Memory B cell (primary cell): ENCODE results near the gene SCGB1D1.

Source experiments
- ATAC-seq: fragments of 150-1000 bp; cut with Tn5 transposase; 2 replicates; pipeline ENCODE4 v1.10.0; 2021; ENCODE audit warnings: low read depth, mild to moderate bottlenecking, moderate library complexity
- DNase-seq, 2 donors: peaks; one replicate each; pipeline ENCODE4 v3.0.0; 2022; ENCODE audit warnings: low spot score in 2 of 2
- H3K27ac Mint-ChIP-seq: one replicate; pipeline ENCODE4 v1.8.0; 2022; ENCODE audit warnings: mild to moderate bottlenecking, moderate library complexity, mixed read lengths
- H3K27me3 Mint-ChIP-seq: one replicate; pipeline ENCODE4 v1.8.0; 2022; ENCODE audit warnings: mixed read lengths
- H3K36me3 Mint-ChIP-seq: one replicate; pipeline ENCODE4 v1.8.0; 2022; ENCODE audit warnings: mild to moderate bottlenecking, mixed read lengths
- H3K4me1 Mint-ChIP-seq: one replicate; pipeline ENCODE4 v1.8.0; 2022; ENCODE audit warnings: mixed read lengths
- H3K4me3 Mint-ChIP-seq: one replicate; pipeline ENCODE4 v1.8.0; 2022; ENCODE audit warnings: mild to moderate bottlenecking, moderate library complexity, mixed read lengths
- H3K9me3 Mint-ChIP-seq: one replicate; pipeline ENCODE4 v1.8.0; 2022; ENCODE audit warnings: mixed read lengths

SCGB1D1 gene

GRCh38 chr11:62190011-62190410, at the start of gene SCGB1D1:
Gene SCGB1D1 (plus strand): TSS chr11:62190216. CDS start chr11:62190285, 69 bp downstream.
- no peak within 1 kb of the TSS for H3K27ac Mint-ChIP-seq
- H3K9me3 Mint-ChIP-seq: peaks cover under 1% of the 10 kb centered on the region
- no peaks in the 10 kb centered on the region for H3K36me3 Mint-ChIP-seq
- H3K4me1 Mint-ChIP-seq: no peaks in the 10 kb centered on the region
- H3K27me3 Mint-ChIP-seq: peaks cover 29% of the 10 kb centered on the region
- DNase-seq: no peak
- no peak within 1 kb of the TSS for H3K4me3 Mint-ChIP-seq
- ATAC-seq: no peak

- Mint-ChIP-seq H3K27me3 (no peaks in the 10 kb centered on the region), H3K27ac (no peak overlapping the region), H3K4me1 (no peaks in the 10 kb centered on the region), H3K4me3 (no peak overlapping the region), H3K9me3 (no peaks in the 10 kb centered on the region), H3K36me3 (peaks cover 9% of the 10 kb centered on the region)
- no peak for ATAC-seq
- peak in 1 of 2 donors; percentile 7 for DNase-seq
Observed at GRCh38 chr11:62140304-62141110, 49.5 kb upstream of the SCGB1D1 start.

- Mint-ChIP-seq H3K4me3 (no peak overlapping the region), H3K36me3 (peaks cover 14% of the 10 kb centered on the region)
Observed at GRCh38 chr11:62141111-62142042, 48.6 kb upstream of the SCGB1D1 start.

GRCh38 chr11:62142043-62142375, 48.0 kb upstream of the SCGB1D1 start:
- Mint-ChIP-seq H3K27me3 (no peaks in the 10 kb centered on the region), H3K27ac (no peak overlapping the region), H3K4me1 (no peaks in the 10 kb centered on the region), H3K36me3 (peaks cover 19% of the 10 kb centered on the region), H3K4me3 (no peak overlapping the region), H3K9me3 (no peaks in the 10 kb centered on the region)
- ATAC-seq (no peak), DNase-seq (no peak)

More at GRCh38 chr11:62141111-62142042, 48.6 kb upstream of the SCGB1D1 start:
- no peaks in the 10 kb centered on the region for H3K27me3 Mint-ChIP-seq
- no peak for ATAC-seq
- no peaks in the 10 kb centered on the region for H3K4me1 Mint-ChIP-seq
- DNase-seq: no peak
- no peak overlapping the region for H3K27ac Mint-ChIP-seq
- H3K9me3 Mint-ChIP-seq: no peaks in the 10 kb centered on the region

DNA sequence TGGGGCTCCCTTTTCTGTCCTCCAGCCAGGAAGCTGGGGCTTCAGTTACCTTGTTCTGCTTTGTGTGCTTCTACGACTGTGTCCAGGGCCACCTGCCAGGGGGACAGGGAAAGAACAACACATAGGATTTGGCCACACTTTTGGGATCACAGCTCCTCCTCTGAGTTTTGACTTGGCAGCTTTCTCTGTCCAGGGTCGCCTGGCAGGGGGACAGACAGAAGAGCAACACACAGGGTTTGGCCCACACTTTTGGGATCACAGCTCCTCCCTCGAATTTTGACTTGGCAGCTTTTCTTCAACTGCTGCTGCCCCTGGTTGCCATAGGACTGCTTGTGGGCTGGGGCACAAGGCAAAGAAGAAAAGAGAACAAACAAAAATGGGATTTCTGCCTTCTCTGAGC, 47.1 kb upstream of the SCGB1D1 start:
- Mint-ChIP-seq H3K27ac (no peak overlapping the region), H3K36me3 (peaks cover 28% of the 10 kb centered on the region), H3K27me3 (no peaks in the 10 kb centered on the region), H3K4me3 (no peak overlapping the region), H3K4me1 (no peaks in the 10 kb centered on the region), H3K9me3 (no peaks in the 10 kb centered on the region)
- DNase-seq: no peak
- ATAC-seq: no peak

- H3K4me1 Mint-ChIP-seq: no peaks in the 10 kb centered on the region
Observed at GRCh38 chr11:62143727-62144126, 46.3 kb upstream of the SCGB1D1 start.

DNA sequence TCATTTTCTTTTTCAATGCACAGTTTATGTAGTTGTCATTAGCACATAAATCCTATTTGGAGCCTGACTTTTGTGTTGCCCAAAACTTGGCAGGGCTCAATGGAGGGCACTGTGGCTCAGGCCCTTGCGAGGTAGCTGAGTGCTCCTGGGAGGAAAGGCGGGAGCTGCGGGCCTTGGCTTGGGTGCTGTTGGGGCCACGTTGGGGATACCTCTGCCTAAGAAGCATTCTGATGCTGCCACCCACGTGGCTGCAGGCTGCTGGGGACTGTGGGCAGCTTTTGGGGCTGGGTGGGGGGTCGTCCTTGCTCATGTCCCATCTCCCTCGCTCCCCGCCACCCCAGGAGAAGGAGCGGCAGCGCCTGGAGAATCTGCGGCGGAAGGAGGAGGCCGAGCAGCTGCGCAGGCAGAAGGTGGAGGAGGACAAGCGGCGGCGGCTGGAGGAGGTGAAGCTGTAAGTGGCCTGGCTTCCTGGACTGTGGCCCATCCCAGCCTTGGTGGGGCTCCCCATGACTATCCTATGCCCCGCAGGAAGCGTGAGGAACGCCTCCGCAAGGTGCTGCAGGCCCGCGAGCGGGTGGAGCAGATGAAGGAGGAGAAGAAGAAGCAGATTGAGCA, 45.3 kb upstream of the SCGB1D1 start:
- DNase-seq (no peak), ATAC-seq (no peak)
- Mint-ChIP-seq H3K27ac (no peak overlapping the region), H3K27me3 (no peaks in the 10 kb centered on the region), H3K4me1 (no peaks in the 10 kb centered on the region), H3K4me3 (no peak overlapping the region), H3K9me3 (no peaks in the 10 kb centered on the region), H3K36me3 (peaks cover 36% of the 10 kb centered on the region)

More at GRCh38 chr11:62143727-62144126, 46.3 kb upstream of the SCGB1D1 start:
- DNase-seq: no peak
- H3K36me3 Mint-ChIP-seq: peaks cover 33% of the 10 kb centered on the region
- H3K27me3 Mint-ChIP-seq: no peaks in the 10 kb centered on the region
- no peak overlapping the region for H3K27ac Mint-ChIP-seq
- no peak for ATAC-seq
- no peaks in the 10 kb centered on the region for H3K9me3 Mint-ChIP-seq
- no peak overlapping the region for H3K4me3 Mint-ChIP-seq

DNA sequence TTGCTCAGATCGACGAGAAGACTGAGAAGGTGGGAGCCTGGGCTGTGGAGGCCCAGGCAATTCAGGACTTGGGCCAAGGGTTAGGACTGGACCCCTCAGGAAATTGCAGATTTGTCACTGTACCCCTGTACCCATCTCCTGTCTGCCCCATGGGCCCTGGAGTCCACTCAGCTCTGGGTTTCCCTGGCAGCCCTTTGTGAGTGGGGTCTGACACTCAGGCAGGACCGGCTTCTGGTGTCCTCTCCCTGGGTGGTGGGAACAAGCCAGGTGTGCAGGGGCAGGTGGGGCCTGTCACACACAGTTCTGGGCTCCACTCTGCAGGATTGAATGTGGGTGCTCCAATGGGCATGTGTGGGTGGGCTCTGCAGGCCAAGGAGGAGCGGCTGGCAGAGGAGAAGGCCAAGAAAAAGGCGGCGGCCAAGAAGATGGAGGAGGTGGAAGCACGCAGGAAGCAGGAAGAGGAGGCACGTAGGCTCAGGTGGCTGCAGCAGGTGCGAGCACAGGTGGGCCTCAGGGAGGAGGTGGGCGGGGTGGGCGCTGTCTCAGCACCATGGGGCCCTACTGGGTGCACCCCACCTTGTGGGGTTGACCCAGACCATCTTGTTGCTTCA, 44.6 kb upstream of the SCGB1D1 start:
- Mint-ChIP-seq H3K4me3 (no peak overlapping the region), H3K36me3 (peaks cover 38% of the 10 kb centered on the region), H3K9me3 (no peaks in the 10 kb centered on the region), H3K27ac (no peak overlapping the region), H3K4me1 (no peaks in the 10 kb centered on the region), H3K27me3 (no peaks in the 10 kb centered on the region)
- no peak for DNase-seq
- no peak for ATAC-seq

DNA sequence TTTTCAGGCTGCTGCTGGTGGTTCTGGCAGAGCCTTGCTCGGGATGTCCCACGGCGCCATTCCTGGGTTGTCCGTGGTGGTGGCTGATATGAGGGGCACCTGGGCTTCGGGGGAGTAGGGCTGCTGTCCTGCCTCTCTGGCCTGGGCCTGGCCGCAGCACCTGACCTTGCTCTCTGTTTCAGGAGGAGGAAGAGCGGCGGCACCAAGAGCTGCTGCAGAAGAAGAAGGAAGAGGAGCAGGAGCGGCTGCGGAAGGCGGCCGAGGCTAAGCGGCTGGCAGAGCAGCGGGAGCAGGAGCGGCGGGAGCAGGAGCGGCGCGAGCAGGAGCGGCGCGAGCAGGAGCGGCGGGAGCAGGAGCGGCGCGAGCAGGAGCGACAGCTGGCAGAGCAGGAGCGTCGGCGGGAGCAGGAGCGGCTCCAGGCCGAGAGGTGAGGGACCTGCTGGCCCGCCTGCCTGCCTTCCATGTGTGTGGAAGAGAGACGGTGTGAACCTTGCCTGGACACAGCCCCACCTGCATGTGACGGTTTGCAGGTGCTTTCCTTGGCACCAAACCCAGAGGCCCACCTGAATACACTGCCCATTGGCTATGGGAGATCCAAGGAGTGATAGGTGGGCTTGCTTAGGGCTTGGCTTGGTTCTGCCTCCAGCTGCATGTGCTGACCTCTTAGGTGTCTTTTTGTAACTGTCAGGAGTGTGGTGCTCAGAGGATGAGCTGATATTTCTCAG, 43.4 kb upstream of the SCGB1D1 start:
- no peaks in the 10 kb centered on the region for H3K27me3 Mint-ChIP-seq
- ATAC-seq (no peak), DNase-seq (no peak)
- H3K27ac Mint-ChIP-seq: no peak overlapping the region
- no peaks in the 10 kb centered on the region for H3K9me3 Mint-ChIP-seq
- peaks cover 44% of the 10 kb centered on the region for H3K36me3 Mint-ChIP-seq
- H3K4me1 Mint-ChIP-seq: no peaks in the 10 kb centered on the region
- H3K4me3 Mint-ChIP-seq: no peak overlapping the region

- no peaks in the 10 kb centered on the region for H3K9me3 Mint-ChIP-seq
- ATAC-seq: no peak
- no peaks in the 10 kb centered on the region for H3K27me3 Mint-ChIP-seq
- H3K4me1 Mint-ChIP-seq: no peaks in the 10 kb centered on the region
- no peak overlapping the region for H3K27ac Mint-ChIP-seq
- H3K36me3 Mint-ChIP-seq: peaks cover 44% of the 10 kb centered on the region
- no peak overlapping the region for H3K4me3 Mint-ChIP-seq
- no peak for DNase-seq
Observed at GRCh38 chr11:62147545-62147944, 42.5 kb upstream of the SCGB1D1 start.

DNA sequence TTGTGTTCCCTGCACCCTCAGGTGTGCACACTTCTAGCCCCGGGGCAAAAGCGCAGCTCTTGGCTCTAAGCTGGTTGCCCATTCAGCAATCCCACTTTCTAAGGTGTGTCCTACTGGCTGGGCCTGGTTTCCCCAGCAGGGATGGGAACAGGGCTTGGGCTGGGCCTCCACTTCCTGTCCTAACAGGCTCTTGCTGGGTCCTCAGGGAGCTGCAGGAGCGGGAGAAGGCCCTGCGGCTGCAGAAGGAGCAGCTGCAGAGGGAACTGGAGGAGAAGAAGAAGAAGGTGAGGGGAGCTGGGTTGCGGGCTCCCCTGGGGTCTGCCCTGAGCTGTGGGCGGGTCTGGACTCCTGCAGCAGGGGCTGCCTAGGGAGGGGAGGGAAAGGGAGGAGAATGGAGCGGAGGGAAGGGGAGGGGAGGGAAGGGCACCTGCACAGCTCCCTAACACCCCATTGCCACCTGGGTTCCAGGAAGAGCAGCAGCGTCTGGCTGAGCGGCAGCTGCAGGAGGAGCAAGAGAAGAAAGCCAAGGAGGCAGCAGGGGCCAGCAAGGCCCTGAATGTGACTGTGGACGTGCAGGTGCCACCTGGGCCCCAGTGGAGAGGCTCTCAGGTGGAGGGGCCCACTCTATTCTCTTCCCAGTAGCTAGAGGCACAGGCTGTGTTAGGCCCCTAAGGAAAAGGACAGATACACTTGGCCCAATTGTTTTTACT, 41.6 kb upstream of the SCGB1D1 start:
- H3K36me3 Mint-ChIP-seq: peaks cover 47% of the 10 kb centered on the region
- ATAC-seq (no peak), DNase-seq (no peak)
- no peaks in the 10 kb centered on the region for H3K27me3 Mint-ChIP-seq
- no peaks in the 10 kb centered on the region for H3K4me1 Mint-ChIP-seq
- no peaks in the 10 kb centered on the region for H3K9me3 Mint-ChIP-seq
- H3K27ac Mint-ChIP-seq: no peak overlapping the region
- H3K4me3 Mint-ChIP-seq: no peak overlapping the region

- Mint-ChIP-seq H3K36me3 (peaks cover 41% of the 10 kb centered on the region), H3K27me3 (no peaks in the 10 kb centered on the region), H3K9me3 (no peaks in the 10 kb centered on the region), H3K4me3 (no peak overlapping the region), H3K4me1 (no peaks in the 10 kb centered on the region), H3K27ac (no peak overlapping the region)
- no peak for ATAC-seq
- no peak for DNase-seq
Observed at GRCh38 chr11:62149986-62150886, 39.8 kb upstream of the SCGB1D1 start.
